HCT116 (cell line): ENCODE results near the gene ADIPOR2. TPM values are rescaled to one million over a fixed set of nuclear protein-coding genes. Genes with fewer than 3 reads are reported as not detected.

Experiments used
- ATAC-seq: fragments of 200-7000 bp; cut with Tn5 transposase; 2 replicates; pipeline ENCODE4 v1.9.1; 2020; ENCODE audit warnings: mild to moderate bottlenecking, moderate library complexity
- BruUV-seq: library from RNA; stranded (reverse); fragments of 400-500 nt; replicated peaks from 2 replicates; lab custom pipeline; 2021; lab: Mats Ljungman, UMichigan
- CTCF ChIA-PET: fragments of 300-600 bp; sonication (Branson Sonifier 250); formaldehyde crosslinking; loops from one replicate; lab custom pipeline; 2021; ENCODE audit warnings: antibody characterized with exemption; lab: Charles Lee
- POLR2A ChIA-PET: fragments of 300-600, 350-600 bp; sonication (Branson Sonifier 250); formaldehyde crosslinking; loops from one replicate; lab custom pipeline; 2021; ENCODE audit warnings: antibody characterized with exemption; lab: Charles Lee
- RAD21 ChIA-PET, 2 experiments: fragments of 300-600 bp; sonication (Branson Sonifier 250); formaldehyde crosslinking; loops; one replicate each; lab custom pipeline; 2023; ENCODE audit warnings: low total read pairs in 2 of 2; ENCODE audit not compliant: uncharacterized antibody in 2 of 2, unreplicated experiment in 2 of 2, low non-redundant PET in 1 of 2; lab: Charles Lee
- DNase-seq: peaks from one replicate; pipeline ENCODE4 v3.0.0-alpha.2; 2010; ENCODE audit warnings: low read depth, low spot score
- H2AFZ ChIP-seq: fragments of 200-600 bp; shearing (Covaris generic), sonication (generic); 2 replicates; pipeline ENCODE4 v1.6.1; 2017; ENCODE audit warnings: low read depth, mixed run types, mixed read lengths, antibody characterized with exemption, low read length; ENCODE audit not compliant: poor library complexity, severe bottlenecking
- H3K27ac ChIP-seq: 2 replicates; pipeline ENCODE4 v1.5.1; 2012; ENCODE audit warnings: low read depth, low read length
- H3K27me3 ChIP-seq: fragments of 200-600 bp; sonication (generic); 2 replicates; pipeline ENCODE4 v1.6.1; 2016; ENCODE audit warnings: mixed run types, low read length, mixed read lengths; ENCODE audit not compliant: insufficient read depth
- H3K36me3 ChIP-seq, 2 experiments: fragments of 200-500 bp in 1 of 2; fragments of 200-600 bp in 1 of 2; sonication (Bioruptor generic) in 1 of 2; sonication (generic) in 1 of 2; 2 replicates each; pipeline versions ENCODE4 v1.5.1 to v1.6.1; 2014 to 2016; ENCODE audit warnings: low read length in 2 of 2, inconsistent platforms in 1 of 2, mixed read lengths in 1 of 2, mixed run types in 1 of 2; ENCODE audit not compliant: insufficient read depth in 2 of 2, control insufficient read depth in 1 of 2
- H3K4me1 ChIP-seq, 2 experiments: fragments of 200-600 bp in 1 of 2; sonication (generic) in 1 of 2; 2 replicates each; pipeline versions ENCODE4 v1.5.1 to v1.6.1; 2012 to 2017; ENCODE audit warnings: low read length in 2 of 2, inconsistent platforms in 1 of 2, mild to moderate bottlenecking in 1 of 2, mixed read lengths in 1 of 2, mixed run types in 1 of 2, moderate library complexity in 1 of 2; ENCODE audit not compliant: insufficient read depth in 2 of 2, control insufficient read depth in 1 of 2
- H3K4me2 ChIP-seq: fragments of 200-600 bp; sonication (generic); 2 replicates; pipeline ENCODE4 v1.6.1; 2017; ENCODE audit warnings: mixed run types, low read length, mixed read lengths
- H3K4me3 ChIP-seq, 2 experiments: fragments of 200-600 bp in 1 of 2; sonication (generic) in 1 of 2; replicated peaks in 1 of 2; 2 replicates each; pipeline ENCODE4 v1.5.1; 2011 to 2016; ENCODE audit warnings: low read length in 2 of 2, control low read depth in 1 of 2, low read depth in 1 of 2, mild to moderate bottlenecking in 1 of 2, mixed read lengths in 1 of 2, mixed run types in 1 of 2
- H3K79me2 ChIP-seq: fragments of 200-600 bp; sonication (generic); 2 replicates; pipeline ENCODE4 v1.6.1; 2017; ENCODE audit warnings: mild to moderate bottlenecking, mixed run types, low read length, moderate library complexity, mixed read lengths; ENCODE audit not compliant: insufficient read depth
- H3K9ac ChIP-seq: fragments of 200-600 bp; sonication (generic); 2 replicates; pipeline ENCODE4 v1.6.1; 2016; ENCODE audit warnings: low read length, mixed read lengths
- H3K9me2 ChIP-seq: fragments of 200-600 bp; sonication (generic), shearing (Covaris generic); 2 replicates; pipeline ENCODE4 v1.6.1; 2017; ENCODE audit warnings: mixed run types, mild to moderate bottlenecking, moderate library complexity; ENCODE audit not compliant: insufficient read depth
- H3K9me3 ChIP-seq, 2 experiments: fragments of 200-500 bp in 1 of 2; fragments of 200-600 bp in 1 of 2; sonication (Bioruptor generic) in 1 of 2; sonication (generic) in 1 of 2; 2 replicates each; pipeline ENCODE4 v1.6.1; 2014 to 2017; ENCODE audit warnings: low read length in 2 of 2, mixed read lengths in 2 of 2, inconsistent platforms in 1 of 2, low read depth in 1 of 2, mild to moderate bottlenecking in 1 of 2, mixed run types in 1 of 2, moderate library complexity in 1 of 2; ENCODE audit not compliant: control insufficient read depth in 1 of 2, insufficient read depth in 1 of 2
- H4K20me1 ChIP-seq: fragments of 200-600 bp; sonication (generic), shearing (Covaris generic); 2 replicates; pipeline ENCODE4 v1.6.1; 2017; ENCODE audit warnings: mixed run types, mild to moderate bottlenecking, moderate library complexity; ENCODE audit not compliant: insufficient read depth
- ATF3 ChIP-seq: IDR thresholded peaks from 2 replicates; pipeline ENCODE4 v1.6.1; 2012
- CEBPB ChIP-seq: IDR thresholded peaks from 2 replicates; pipeline ENCODE4 v1.6.1; 2012; ENCODE audit warnings: low read depth
- CTCF ChIP-seq, 3 experiments: fragments of 200-600 bp in 1 of 3; sonication (generic) in 1 of 3; IDR thresholded peaks in 2 of 3; conservative IDR thresholded peaks in 1 of 3; 2 replicates each; pipeline ENCODE4 v1.5.1; 2012 to 2017; ENCODE audit warnings: low read depth in 2 of 3, low read length in 2 of 3, antibody characterized with exemption in 1 of 3, borderline replicate concordance in 1 of 3, control low read depth in 1 of 3, mild to moderate bottlenecking in 1 of 3, mixed read lengths in 1 of 3, mixed run types in 1 of 3, moderate library complexity in 1 of 3; ENCODE audit not compliant: insufficient read depth in 1 of 3
- EGR1 ChIP-seq: IDR thresholded peaks from 2 replicates; pipeline ENCODE4 v1.6.1; 2012; ENCODE audit warnings: low read depth
- EZH2phosphoT487 ChIP-seq: fragments of 200-600 bp; IDR thresholded peaks from 2 replicates; pipeline ENCODE4 v1.6.1; 2018; ENCODE audit warnings: antibody characterized with exemption, borderline replicate concordance
- JUND ChIP-seq: IDR thresholded peaks from 2 replicates; pipeline ENCODE4 v1.6.1; 2012
- MAX ChIP-seq: IDR thresholded peaks from 2 replicates; pipeline ENCODE4 v1.6.1; 2012
- POLR2A ChIP-seq: IDR thresholded peaks from 2 replicates; pipeline ENCODE4 v1.7.0; 2011; ENCODE audit warnings: borderline replicate concordance; ENCODE audit not compliant: insufficient read depth, insufficient read length; ENCODE audit errors: extremely low read depth
- POLR2AphosphoS5 ChIP-seq: IDR thresholded peaks from 2 replicates; pipeline ENCODE4 v1.6.1; 2011; ENCODE audit warnings: mild to moderate bottlenecking, low read depth, low read length, moderate library complexity
- RAD21 ChIP-seq: IDR thresholded peaks from 2 replicates; pipeline ENCODE4 v1.6.1; 2012; ENCODE audit warnings: low read depth, mild to moderate bottlenecking
- REST ChIP-seq: IDR thresholded peaks from 2 replicates; pipeline ENCODE4 v1.6.1; 2012; ENCODE audit warnings: low read depth
- SIN3A ChIP-seq: IDR thresholded peaks from 2 replicates; pipeline ENCODE4 v1.6.1; 2012; ENCODE audit warnings: low read depth
- SP1 ChIP-seq: IDR thresholded peaks from 2 replicates; pipeline ENCODE4 v1.6.1; 2012; ENCODE audit warnings: low read depth
- TCF7L2 ChIP-seq: IDR thresholded peaks from 2 replicates; pipeline ENCODE4 v1.7.0; 2011; ENCODE audit warnings: borderline replicate concordance, inconsistent platforms; ENCODE audit not compliant: insufficient read depth, insufficient read length; ENCODE audit errors: extremely low read depth
- YY1 ChIP-seq: IDR thresholded peaks from 2 replicates; pipeline ENCODE4 v1.6.1; 2011; ENCODE audit warnings: low read length, low read depth, moderate library complexity, mild to moderate bottlenecking; ENCODE audit not compliant: insufficient replicate concordance; ENCODE audit errors: extremely low read depth
- ZFX ChIP-seq: fragments of 450-650 bp; IDR thresholded peaks from 2 replicates; pipeline ENCODE4 v1.6.1; 2017
- ZNF274 ChIP-seq: fragments of 200-500 bp; sonication (Bioruptor generic); IDR thresholded peaks from 2 replicates; pipeline ENCODE4 v1.6.1; 2014; ENCODE audit warnings: mild to moderate bottlenecking, low read depth, low read length, inconsistent platforms
- intact Hi-C: fragments of 100-400 bp; cut with micrococcal nuclease; formaldehyde crosslinking; loops from 2 replicates; pipeline ENCODE4 v1.10.0; 2022
- total RNA-seq: library from RNA; stranded (reverse); gene quantifications from one replicate; pipeline ENCODE4 v1.2.1, GENCODE V29; 2021; ENCODE audit not compliant: unreplicated experiment
- TF ChIP-seq, protein P1 (sequence below): IDR thresholded peaks from 2 replicates; pipeline ENCODE4 v1.6.1; 2011; ENCODE audit warnings: mild to moderate bottlenecking, low read length, moderate library complexity; ENCODE audit not compliant: insufficient replicate concordance; ENCODE audit errors: extremely low read depth

The ADIPOR2 gene
- total RNA-seq, 1 experiment from 2014 or later = 69.9 TPM

GRCh38 chr12:1663440-1664132 is 27.3 kb upstream of the ADIPOR2 start:
- Histone ChIP-seq H3K27ac (peak overlapping the region; percentile 79), H3K4me2 (peak overlapping the region; percentile 98), H3K9me2 (no peaks in the 10 kb centered on the region), H2AFZ (peak overlapping the region; percentile 4), H3K9ac (no peak overlapping the region; the same call in 1 of the 2 replicates), H3K36me3 (no peaks in the 10 kb centered on the region), H3K9me3 (no peaks in the 10 kb centered on the region), H3K4me1 (peaks cover 0 to 28% of the 10 kb centered on the region in 2 experiments; a peak in 2 of 4 replicates), H3K4me3 (peak overlapping the region; percentile 59 to 65), H4K20me1 (no peaks in the 10 kb centered on the region), H3K27me3 (no peaks in the 10 kb centered on the region), H3K79me2 (no peaks in the 10 kb centered on the region)
- ChIA-PET RAD21 (no interaction called here), CTCF (interaction anchor here (1.7 kb wide), 1 partner anchor 127 kb away, joined by 5 read pairs; no protein-coding TSS in a partner anchor), POLR2A (no interaction called here)
- TF ChIP-seq, protein P1, sequence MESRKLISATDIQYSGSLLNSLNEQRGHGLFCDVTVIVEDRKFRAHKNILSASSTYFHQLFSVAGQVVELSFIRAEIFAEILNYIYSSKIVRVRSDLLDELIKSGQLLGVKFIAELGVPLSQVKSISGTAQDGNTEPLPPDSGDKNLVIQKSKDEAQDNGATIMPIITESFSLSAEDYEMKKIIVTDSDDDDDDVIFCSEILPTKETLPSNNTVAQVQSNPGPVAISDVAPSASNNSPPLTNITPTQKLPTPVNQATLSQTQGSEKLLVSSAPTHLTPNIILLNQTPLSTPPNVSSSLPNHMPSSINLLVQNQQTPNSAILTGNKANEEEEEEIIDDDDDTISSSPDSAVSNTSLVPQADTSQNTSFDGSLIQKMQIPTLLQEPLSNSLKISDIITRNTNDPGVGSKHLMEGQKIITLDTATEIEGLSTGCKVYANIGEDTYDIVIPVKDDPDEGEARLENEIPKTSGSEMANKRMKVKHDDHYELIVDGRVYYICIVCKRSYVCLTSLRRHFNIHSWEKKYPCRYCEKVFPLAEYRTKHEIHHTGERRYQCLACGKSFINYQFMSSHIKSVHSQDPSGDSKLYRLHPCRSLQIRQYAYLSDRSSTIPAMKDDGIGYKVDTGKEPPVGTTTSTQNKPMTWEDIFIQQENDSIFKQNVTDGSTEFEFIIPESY = no peak
- TF ChIP-seq ATF3 (no peak), ZFX (no peak), JUND (no peak), MAX (no peak), CEBPB (no peak), RAD21 (no peak), EZH2phosphoT487 (no peak), POLR2AphosphoS5 (no peak), CTCF (IDR thresholded peaks at IDR 0.05 in 2 of 3, conservative IDR thresholded peaks at IDR 0.05 in 1 of 3; ENCODE audit: borderline replicate concordance in 1 of 3, insufficient read depth in 1 of 3, low read depth in 2 of 3, low read length in 2 of 3) (no peak), TCF7L2 (no peak), YY1 (no peak), POLR2A (no peak), REST (no peak), SIN3A (no peak), SP1 (no peak), ZNF274 (no peak), EGR1 (no peak)
- no TSS peak for BruUV-seq
- ATAC-seq (peak; percentile 4), DNase-seq (no peak)
- intact Hi-C loops = loop anchor here (2.0 kb wide), 1 partner anchor 27 kb away; the partner anchor contains the start of gene ADIPOR2
